Measurements from ENCODE around the gene PGC. TPM values are rescaled to one million over a fixed set of nuclear protein-coding genes. Genes with fewer than 3 reads are reported as not detected.

The PGC gene
- total and polyA plus RNA-seq, 9 of the 15 experiments (the other 6 are each of a cell fraction or from before 2014, with no cell fraction given) = 0.17 to 0.40 TPM; not detected in 7

GRCh38 chr6:41787219-41787917 lies 40.2 kb upstream of the PGC start, which contains the start of gene TOMM6 (continued):
- no peak; the same call in 1 of the 2 replicates for TF ChIP-seq CC2D1A (IDR thresholded peaks at IDR 0.05)
- TF ChIP-seq MEIS2 (IDR thresholded peaks at IDR 0.05; ENCODE audit: partially characterized antibody) = no peak
- peak in 1 of 2 experiments; percentile 33; a peak in 2 of 4 replicates for TF ChIP-seq TRIM24 (IDR thresholded peaks at IDR 0.05)
- no peak for TF ChIP-seq ZNF586 (CRISPR knock-in tag; conservative IDR thresholded peaks at IDR 0.05)
- no peak for TF ChIP-seq U2AF2 (optimal IDR thresholded peaks at IDR 0.05; ENCODE audit: low read depth, low read length)
- TF ChIP-seq HDAC3 (IDR thresholded peaks at IDR 0.05; ENCODE audit: borderline replicate concordance, partially characterized antibody) = no peak
- TF ChIP-seq NEUROD1 (IDR thresholded peaks at IDR 0.05; ENCODE audit: borderline replicate concordance, low read depth, low read length, partially characterized antibody) = peak; percentile 73
- 0 out of 2 replicates have a peak, but pooled peaks have one; percentile 24 for TF ChIP-seq ZBTB34 (CRISPR knock-in tag; IDR thresholded peaks at IDR 0.05)
- TF ChIP-seq ESRRB (CRISPR knock-in tag; IDR thresholded peaks at IDR 0.05; ENCODE audit: borderline replicate concordance) = no peak
- peak; percentile 93 for TF ChIP-seq ELF2 (CRISPR knock-in tag; IDR thresholded peaks at IDR 0.05)
- no peak for TF ChIP-seq ZFP1 (CRISPR knock-in tag; IDR thresholded peaks at IDR 0.05)
- TF ChIP-seq MAFK (IDR thresholded peaks at IDR 0.05; ENCODE audit: low read length) = peak; percentile 1; the same call in 1 of the 2 replicates
- TF ChIP-seq NCOA1 (IDR thresholded peaks at IDR 0.05; ENCODE audit: low read depth) = peak; percentile 57
- peak; percentile 95 for TF ChIP-seq E2F8 (IDR thresholded peaks at IDR 0.05; ENCODE audit: low read depth, partially characterized antibody)
- TF ChIP-seq EWSR1 (IDR thresholded peaks at IDR 0.05; ENCODE audit: borderline replicate concordance, low read depth, partially characterized antibody) = no peak
- TF ChIP-seq SETDB1 (IDR thresholded peaks at IDR 0.05; ENCODE audit: low read length) = no peak
- peak; percentile 83 for TF ChIP-seq ATF7 (IDR thresholded peaks at IDR 0.05)
- TF ChIP-seq ZNF431 (CRISPR knock-in tag; IDR thresholded peaks at IDR 0.05) = peak; percentile 68; the same call in 1 of the 2 replicates
- peak; percentile 43; the same call in 1 of the 2 replicates for TF ChIP-seq FOXK1 (CRISPR knock-in tag; IDR thresholded peaks at IDR 0.05; ENCODE audit: borderline replicate concordance)
- no peak for TF ChIP-seq ZNF347 (CRISPR knock-in tag; IDR thresholded peaks at IDR 0.05; ENCODE audit: low read depth)
- TF ChIP-seq BRCA1 (IDR thresholded peaks at IDR 0.05) = no peak
- TF ChIP-seq BRCA1 (CRISPR knock-in tag; IDR thresholded peaks at IDR 0.05) = no peak; the same call in 1 of the 2 replicates
- 0 out of 2 replicates have a peak, but pooled peaks have one; percentile 5 for TF ChIP-seq IFI16 (CRISPR knock-in tag; IDR thresholded peaks at IDR 0.05)
- TF ChIP-seq DMBX1 (CRISPR knock-in tag; IDR thresholded peaks at IDR 0.05; ENCODE audit: borderline replicate concordance) = no peak
- peak; percentile 52; the same call in 1 of the 2 replicates for TF ChIP-seq SMARCA5 (IDR thresholded peaks at IDR 0.05)
- TF ChIP-seq SOX6 (IDR thresholded peaks at IDR 0.05) = no peak
